ENCODE results near the gene CDC42EP5. TPM values are rescaled to one million over a fixed set of nuclear protein-coding genes. Genes with fewer than 3 reads are reported as not detected.

Gene CDC42EP5
- total RNA-seq, 4 donors from 2014 or later = 10.8 to 27.1 (median 20.6) TPM

DNA sequence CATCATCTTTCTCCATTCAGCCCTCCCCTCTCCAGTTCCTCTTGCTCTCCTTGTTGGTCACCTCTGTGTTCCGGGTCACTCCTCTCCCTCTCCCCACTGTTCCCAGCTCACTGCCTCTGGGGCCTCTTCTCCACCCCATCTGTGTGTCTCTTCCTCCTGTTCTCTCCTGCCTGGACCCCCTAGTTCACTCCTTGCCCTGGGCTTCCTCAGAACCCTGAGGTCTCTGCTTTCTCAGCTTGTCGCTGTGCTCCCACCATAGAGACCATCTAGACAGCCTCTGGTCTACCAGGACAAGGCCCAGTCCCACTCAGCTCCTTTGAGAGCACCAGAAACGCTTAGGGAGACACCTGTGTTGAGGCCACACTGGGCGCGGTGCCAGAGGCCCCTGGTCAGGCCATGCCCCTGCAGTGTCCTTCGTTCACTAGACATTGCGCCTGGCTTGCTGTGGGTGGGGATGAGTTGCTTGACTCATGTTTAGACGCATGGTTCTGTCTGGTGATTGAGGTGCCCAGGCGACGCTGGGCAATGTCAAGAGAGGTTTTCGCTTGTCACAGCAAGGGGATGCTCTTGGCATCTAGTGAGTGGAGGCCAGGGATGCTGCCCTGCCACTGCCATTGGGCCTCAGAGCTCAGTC lies 14.3 kb downstream of the CDC42EP5 start:
- no peak for DNase-seq (ENCODE audit: extremely low spot score)
- 83% methylated on average over 11 of the region's 11 CpGs for WGBS
- TF ChIP-seq, protein P1, sequence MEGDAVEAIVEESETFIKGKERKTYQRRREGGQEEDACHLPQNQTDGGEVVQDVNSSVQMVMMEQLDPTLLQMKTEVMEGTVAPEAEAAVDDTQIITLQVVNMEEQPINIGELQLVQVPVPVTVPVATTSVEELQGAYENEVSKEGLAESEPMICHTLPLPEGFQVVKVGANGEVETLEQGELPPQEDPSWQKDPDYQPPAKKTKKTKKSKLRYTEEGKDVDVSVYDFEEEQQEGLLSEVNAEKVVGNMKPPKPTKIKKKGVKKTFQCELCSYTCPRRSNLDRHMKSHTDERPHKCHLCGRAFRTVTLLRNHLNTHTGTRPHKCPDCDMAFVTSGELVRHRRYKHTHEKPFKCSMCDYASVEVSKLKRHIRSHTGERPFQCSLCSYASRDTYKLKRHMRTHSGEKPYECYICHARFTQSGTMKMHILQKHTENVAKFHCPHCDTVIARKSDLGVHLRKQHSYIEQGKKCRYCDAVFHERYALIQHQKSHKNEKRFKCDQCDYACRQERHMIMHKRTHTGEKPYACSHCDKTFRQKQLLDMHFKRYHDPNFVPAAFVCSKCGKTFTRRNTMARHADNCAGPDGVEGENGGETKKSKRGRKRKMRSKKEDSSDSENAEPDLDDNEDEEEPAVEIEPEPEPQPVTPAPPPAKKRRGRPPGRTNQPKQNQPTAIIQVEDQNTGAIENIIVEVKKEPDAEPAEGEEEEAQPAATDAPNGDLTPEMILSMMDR (IDR thresholded peaks at IDR 0.05) = no peak
- TF ChIP-seq POLR2A (IDR thresholded peaks at IDR 0.05; ENCODE audit: low read depth) (no peak), EP300 (IDR thresholded peaks at IDR 0.05) (no peak), POLR2AphosphoS5 (IDR thresholded peaks at IDR 0.05) (no peak)
- no peak overlapping the region for H3K27ac ChIP-seq (replicated peaks in 1 of 4)
- no peak overlapping the region for H3K4me3 ChIP-seq
- no peaks in the 10 kb centered on the region for H3K9me3 ChIP-seq
- intact Hi-C loops (cut with DNase I) = no loop called here
- H3K36me3 ChIP-seq = peaks cover 75 to 86% (median 86%) of the 10 kb centered on the region in 4 donors
- peaks cover 22 to 56% (median 51%) of the 10 kb centered on the region in 4 donors for H3K4me1 ChIP-seq
- no peaks in the 10 kb centered on the region for H3K27me3 ChIP-seq

DNA sequence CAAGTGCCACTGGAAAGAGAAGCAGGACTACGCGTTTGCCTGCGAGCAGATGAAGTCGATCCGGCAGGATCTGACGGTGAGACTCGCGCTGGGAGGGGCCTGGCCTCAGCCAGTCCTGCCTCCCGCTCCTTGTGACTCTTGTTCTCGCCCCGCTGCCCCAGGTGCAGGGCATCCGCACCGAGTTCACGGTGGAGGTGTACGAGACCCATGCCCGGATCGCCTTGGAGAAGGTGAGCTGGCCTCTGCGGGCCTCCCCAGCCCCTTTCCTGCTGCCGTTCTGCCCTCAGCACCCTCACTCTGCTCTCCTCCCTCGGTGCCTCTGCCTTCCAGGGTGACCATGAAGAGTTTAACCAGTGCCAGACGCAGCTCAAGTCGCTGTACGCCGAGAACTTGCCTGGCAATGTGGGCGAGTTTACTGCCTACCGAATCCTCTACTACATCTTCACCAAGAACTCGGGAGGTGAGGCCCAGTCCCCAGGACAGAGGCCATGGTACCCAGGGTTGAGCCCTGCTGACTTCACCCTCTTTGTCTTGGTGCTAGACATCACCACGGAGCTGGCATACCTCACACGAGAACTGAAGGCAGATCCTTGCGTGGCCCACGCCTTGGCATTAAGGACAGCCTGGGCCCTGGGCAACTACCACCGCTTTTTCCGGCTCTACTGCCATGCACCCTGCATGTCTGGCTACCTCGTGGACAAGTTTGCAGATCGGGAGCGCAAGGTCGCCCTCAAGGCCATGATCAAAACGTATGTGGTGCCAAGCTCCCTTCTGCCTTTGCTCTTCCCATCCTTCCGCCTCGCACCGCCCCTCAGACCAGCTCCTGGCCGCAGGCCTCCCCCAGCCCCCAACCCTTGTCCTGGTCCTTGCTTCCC lies 15.1 kb downstream of the CDC42EP5 start:
- no peak for DNase-seq (ENCODE audit: extremely low spot score)
- peaks cover 82 to 94% (median 93%) of the 10 kb centered on the region in 4 donors for H3K36me3 ChIP-seq
- no peak for TF ChIP-seq EP300 (IDR thresholded peaks at IDR 0.05)
- TF ChIP-seq POLR2AphosphoS5 (IDR thresholded peaks at IDR 0.05) = no peak
- TF ChIP-seq POLR2A (IDR thresholded peaks at IDR 0.05; ENCODE audit: low read depth) = no peak
- TF ChIP-seq, protein P1 (IDR thresholded peaks at IDR 0.05) = no peak
- H3K27ac ChIP-seq (replicated peaks in 1 of 4) = no peak overlapping the region
- no peak overlapping the region for H3K4me3 ChIP-seq
- no peaks in the 10 kb centered on the region for H3K9me3 ChIP-seq
- intact Hi-C loops (cut with DNase I) = no loop called here
- H3K27me3 ChIP-seq = no peaks in the 10 kb centered on the region
- H3K4me1 ChIP-seq = peaks cover 22 to 55% (median 49%) of the 10 kb centered on the region in 4 donors
- WGBS = 87% methylated on average over 38 of the region's 42 CpGs

DNA sequence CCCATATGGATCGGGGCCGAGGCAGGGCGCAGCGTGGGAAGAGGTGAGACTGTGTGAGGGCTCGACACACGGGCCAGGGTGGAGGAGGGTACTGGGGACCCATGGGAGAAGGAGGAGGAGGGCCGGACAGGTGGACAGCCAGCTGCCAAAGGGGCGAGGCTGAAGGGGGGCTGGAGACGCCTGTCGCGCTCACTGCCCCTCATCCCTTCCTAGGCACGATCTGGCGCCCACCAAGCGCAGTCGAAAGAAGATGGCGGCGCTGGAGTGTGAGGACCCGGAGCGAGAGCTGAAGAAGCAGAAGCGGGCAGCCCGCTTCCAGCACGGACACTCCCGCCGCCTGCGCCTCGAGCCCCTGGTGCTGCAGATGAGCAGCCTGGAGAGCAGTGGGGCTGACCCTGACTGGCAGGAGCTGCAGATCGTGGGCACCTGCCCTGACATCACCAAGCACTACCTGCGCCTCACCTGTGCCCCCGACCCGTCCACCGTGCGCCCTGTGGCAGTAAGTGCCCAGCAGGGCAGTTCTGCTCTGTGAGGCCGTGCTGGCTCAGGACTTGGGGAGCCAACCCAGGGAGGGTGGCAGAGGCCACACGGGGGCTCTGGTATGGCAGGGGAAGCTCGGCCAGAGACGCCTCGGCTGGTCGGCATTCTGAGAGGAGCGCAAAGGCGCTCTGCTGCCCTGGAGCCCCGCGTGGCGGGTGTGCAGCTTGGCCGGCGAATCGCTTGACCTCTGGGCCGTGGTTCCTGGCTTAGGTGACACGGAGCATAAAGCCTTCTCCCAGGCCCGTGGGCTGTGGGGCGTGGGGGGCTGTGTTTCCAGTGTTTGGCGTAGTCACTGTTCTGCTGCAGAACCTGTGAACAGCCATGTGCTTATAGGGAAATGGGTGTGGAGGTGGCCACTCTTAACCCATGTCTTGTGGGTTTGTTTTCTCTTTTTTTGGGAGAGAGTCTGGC lies 16.4 kb downstream of the CDC42EP5 start:
- Histone ChIP-seq H3K27ac (replicated peaks in 1 of 4) (no peak overlapping the region), H3K27me3 (no peaks in the 10 kb centered on the region), H3K4me3 (no peak overlapping the region), H3K4me1 (peaks cover 15 to 55% (median 48%) of the 10 kb centered on the region in 4 donors), H3K9me3 (no peaks in the 10 kb centered on the region), H3K36me3 (peaks cover 95 to 100% (median 100%) of the 10 kb centered on the region in 4 donors)
- intact Hi-C loops (cut with DNase I) = no loop called here
- 92% methylated on average over 40 of the region's 51 CpGs for WGBS
- no peak for DNase-seq (ENCODE audit: extremely low spot score)
- no peak for TF ChIP-seq EP300 (IDR thresholded peaks at IDR 0.05)
- no peak for TF ChIP-seq POLR2A (IDR thresholded peaks at IDR 0.05; ENCODE audit: low read depth)
- TF ChIP-seq POLR2AphosphoS5 (IDR thresholded peaks at IDR 0.05) = no peak
- TF ChIP-seq, protein P1 (IDR thresholded peaks at IDR 0.05) = no peak

DNA sequence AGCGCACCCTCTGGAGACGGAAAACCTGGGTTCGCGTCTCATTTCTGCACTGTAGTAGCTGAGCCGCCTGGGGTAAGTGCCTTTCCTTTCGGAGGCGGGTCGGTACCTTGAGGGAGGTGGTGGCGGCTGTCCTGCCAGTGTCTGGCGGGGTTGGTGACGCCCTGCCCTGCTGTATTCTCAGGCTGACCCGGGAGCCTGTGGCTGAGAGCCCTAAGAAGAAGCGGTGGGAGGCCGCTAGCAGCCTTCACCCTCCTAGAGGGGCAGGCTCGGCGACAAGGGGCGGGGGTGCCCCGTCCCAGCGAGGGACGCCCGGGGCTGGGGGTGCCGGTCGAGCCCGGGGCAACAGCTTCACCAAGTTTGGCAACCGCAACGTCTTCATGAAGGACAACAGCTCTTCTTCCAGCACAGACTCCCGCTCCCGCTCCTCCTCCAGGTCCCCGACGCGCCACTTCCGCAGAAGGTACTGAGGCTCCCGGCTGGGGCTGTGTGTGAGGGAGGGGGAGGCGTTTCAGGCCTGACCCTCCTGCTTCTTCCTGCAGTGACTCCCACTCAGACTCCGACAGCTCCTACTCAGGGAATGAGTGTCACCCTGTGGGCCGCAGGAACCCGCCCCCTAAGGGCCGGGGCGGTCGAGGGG lies 17.2 kb downstream of the CDC42EP5 start:
- peaks cover 17 to 55% (median 48%) of the 10 kb centered on the region in 4 donors for H3K4me1 ChIP-seq
- TF ChIP-seq POLR2AphosphoS5 (IDR thresholded peaks at IDR 0.05) = no peak
- DNase-seq (ENCODE audit: extremely low spot score) = no peak
- intact Hi-C loops (cut with DNase I) = no loop called here
- H3K36me3 ChIP-seq = peaks cover 88 to 100% (median 100%) of the 10 kb centered on the region in 4 donors
- no peaks in the 10 kb centered on the region for H3K9me3 ChIP-seq
- 94% methylated on average over 40 of the region's 40 CpGs for WGBS
- no peaks in the 10 kb centered on the region for H3K27me3 ChIP-seq
- H3K27ac ChIP-seq (replicated peaks in 1 of 4) = no peak overlapping the region
- no peak overlapping the region for H3K4me3 ChIP-seq
